ENCODE measurements around the gene MYMK.

Gene MYMK

DNA sequence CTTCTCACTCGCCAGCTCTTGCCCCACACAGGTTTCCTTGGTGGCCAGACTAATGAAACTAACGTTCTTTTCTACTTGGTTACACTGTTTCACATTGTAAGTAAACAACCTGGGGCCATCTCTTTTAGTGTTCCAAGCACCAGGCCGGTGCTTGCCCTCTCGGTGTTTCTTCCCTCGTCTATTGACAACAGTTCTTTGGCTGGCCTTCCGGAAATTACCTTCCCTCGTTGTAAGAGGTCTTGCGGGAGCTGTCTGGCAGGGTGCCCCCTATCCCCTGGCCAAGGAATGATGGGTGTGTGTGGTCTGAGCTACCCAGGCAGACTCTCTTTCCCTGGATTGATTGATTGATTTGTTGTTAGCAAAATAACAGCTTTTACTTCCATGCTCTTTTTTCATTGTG is 918 bp upstream of the MYMK start:
- TF ChIP-seq, protein P1, sequence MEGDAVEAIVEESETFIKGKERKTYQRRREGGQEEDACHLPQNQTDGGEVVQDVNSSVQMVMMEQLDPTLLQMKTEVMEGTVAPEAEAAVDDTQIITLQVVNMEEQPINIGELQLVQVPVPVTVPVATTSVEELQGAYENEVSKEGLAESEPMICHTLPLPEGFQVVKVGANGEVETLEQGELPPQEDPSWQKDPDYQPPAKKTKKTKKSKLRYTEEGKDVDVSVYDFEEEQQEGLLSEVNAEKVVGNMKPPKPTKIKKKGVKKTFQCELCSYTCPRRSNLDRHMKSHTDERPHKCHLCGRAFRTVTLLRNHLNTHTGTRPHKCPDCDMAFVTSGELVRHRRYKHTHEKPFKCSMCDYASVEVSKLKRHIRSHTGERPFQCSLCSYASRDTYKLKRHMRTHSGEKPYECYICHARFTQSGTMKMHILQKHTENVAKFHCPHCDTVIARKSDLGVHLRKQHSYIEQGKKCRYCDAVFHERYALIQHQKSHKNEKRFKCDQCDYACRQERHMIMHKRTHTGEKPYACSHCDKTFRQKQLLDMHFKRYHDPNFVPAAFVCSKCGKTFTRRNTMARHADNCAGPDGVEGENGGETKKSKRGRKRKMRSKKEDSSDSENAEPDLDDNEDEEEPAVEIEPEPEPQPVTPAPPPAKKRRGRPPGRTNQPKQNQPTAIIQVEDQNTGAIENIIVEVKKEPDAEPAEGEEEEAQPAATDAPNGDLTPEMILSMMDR (IDR thresholded peaks at IDR 0.05) = no peak

DNA sequence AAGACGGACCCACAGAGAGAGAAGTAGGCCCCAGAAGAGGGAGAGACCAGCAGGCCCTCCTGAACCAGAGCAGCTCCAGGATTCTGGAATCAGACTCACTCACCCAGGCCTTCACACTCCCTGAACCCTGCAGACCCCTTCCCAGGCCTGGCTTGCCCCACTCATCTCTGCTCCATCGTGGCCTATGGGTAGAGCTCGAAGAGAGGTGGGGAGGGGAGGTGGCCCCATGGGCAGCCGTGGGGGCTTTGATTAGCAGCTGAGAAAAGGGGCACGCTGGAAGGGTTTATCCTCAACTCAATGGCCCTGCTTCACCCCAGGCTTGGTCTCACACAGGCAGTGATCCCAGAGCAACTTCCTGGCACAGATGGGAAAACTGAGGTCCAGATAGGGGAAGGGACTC is 613 bp downstream of the MYMK start:
- TF ChIP-seq, protein P1 (IDR thresholded peaks at IDR 0.05) = no peak

- TF ChIP-seq, protein P1 (IDR thresholded peaks at IDR 0.05) = no peak
Measured at GRCh38 chr9:133523106-133523505, 1.7 kb downstream of the MYMK start.

DNA sequence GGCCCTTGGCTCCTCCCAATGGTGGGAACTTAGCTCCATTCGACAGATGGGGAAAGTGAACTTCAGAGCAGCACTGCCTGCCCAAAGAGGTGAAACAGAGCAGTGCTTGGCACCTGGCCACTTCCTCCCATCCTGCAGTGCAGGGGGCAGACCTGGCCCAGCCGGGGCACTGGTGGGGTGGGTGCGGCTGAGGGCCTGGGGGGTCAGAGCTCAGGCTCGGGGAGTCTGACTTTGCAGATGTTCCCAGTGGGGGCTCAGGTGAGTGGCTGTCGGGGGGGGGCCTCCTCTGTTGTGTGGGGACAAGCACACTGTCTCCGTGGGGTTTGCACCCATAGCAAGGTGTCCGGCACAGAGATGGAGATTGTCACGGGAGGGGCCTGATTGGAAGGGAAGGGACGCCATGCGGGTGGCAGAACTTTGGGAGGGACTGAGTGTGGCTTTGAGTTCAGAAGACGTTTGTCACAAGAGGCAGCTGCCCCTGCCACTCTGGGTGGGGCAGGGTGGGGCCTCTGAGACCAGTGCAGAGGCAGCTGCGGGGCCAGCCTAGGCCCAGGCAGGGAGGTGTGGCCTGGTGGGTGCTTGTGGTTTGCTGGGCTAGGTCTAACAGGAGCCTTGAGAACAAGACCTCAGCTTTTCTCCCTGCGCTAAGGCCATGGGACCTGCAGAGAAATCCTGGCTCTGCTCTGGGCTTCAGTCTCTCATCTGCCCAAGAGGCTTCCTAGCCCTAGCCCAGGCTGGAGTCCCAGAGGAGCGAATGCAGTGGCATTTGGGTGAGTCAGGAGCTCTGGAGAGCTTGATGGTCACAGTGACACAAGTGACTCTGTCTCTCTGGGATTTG is 2.5 kb downstream of the MYMK start:
- TF ChIP-seq, protein P1 (IDR thresholded peaks at IDR 0.05) = no peak

DNA sequence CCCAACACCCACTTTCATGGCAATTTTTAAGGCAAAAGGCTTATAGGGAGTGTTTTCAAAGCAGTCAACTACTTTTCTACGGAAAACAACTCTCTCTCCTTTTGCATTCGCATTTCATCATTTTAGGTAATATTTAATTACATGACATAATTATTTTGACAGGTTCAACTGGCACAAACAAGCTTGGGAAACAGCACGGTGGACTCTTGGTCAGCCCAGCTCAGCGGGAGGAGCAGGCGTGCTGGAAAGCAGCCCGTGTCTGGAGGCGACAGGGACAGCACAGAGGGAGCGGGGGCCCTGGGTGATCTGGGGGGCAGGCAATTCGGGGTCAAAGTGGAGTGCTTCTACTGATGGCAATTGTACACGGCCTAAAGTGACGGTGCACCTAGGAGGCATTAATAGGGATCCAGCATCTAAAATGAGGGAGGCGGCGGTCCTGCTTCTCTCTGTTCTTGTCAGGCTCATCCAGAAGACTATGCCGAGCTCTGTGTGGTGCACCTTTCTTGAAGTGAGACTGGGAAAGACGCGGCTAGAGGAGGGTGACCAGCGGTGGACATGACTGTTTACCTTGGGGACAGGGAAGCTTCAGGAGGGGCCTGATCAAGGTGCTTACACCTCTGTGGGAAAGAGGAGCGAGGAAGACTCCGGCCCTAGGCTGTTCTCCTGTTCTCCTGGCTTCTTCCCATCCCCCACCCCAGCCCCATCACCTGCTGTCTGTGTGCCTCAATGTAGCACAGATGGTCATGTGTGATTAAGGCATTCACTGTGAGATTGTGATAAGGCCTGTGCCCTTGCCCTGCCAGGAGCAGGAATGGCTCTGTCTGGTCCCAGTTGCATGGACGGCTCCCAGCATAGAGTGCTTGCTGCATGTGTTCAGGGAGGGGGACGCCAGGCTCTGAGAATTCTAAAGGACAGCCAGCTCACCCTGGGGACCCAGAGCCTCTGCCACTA is 3.4 kb downstream of the MYMK start:
- TF ChIP-seq, protein P1 (IDR thresholded peaks at IDR 0.05) = no peak

GRCh38 chr9:133520121-133520835 is 4.5 kb downstream of the MYMK start:
- TF ChIP-seq, protein P1 (IDR thresholded peaks at IDR 0.05) = no peak

DNA sequence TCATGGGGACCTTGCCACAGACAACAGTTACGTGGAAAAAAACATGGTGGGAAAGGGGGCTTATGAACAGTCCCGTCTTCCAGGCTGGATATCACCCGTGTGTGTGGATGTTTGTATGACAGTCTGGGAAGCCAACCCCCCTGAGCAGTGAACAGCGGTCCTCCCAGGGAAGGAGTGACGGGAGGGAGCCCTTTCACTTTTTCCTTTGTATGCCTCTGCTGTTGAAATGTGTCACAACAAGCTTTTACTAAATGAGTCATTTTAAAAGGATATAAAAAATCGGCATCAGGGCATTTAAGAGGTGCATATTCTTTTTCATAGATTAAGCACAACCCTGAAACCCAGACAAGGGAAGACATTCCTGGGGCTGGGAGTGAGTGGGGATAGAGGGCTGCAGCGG is 5.1 kb downstream of the MYMK start:
- TF ChIP-seq, protein P1 (IDR thresholded peaks at IDR 0.05) = no peak

Measured in LNCAP (cell line).